HUES6 (cell line): Measurements from ENCODE around the gene ALDH1B1.

Experiments
- H3K27ac ChIP-seq: 2 replicates; pipeline ENCODE4 v1.7.0; 2013; ENCODE audit warnings: low read depth, mild to moderate bottlenecking, low read length, inconsistent platforms
- H3K27me3 ChIP-seq: 2 replicates; pipeline ENCODE4 v1.6.1; 2013; ENCODE audit warnings: low read length; ENCODE audit not compliant: control insufficient read depth, insufficient read depth
- H3K36me3 ChIP-seq: 2 replicates; pipeline ENCODE4 v1.6.1; 2013; ENCODE audit warnings: low read length; ENCODE audit not compliant: control insufficient read depth, insufficient read depth
- H3K4me1 ChIP-seq: 2 replicates; pipeline ENCODE4 v1.6.1; 2013; ENCODE audit warnings: low read length; ENCODE audit not compliant: control insufficient read depth, insufficient read depth
- H3K4me3 ChIP-seq: 2 replicates; pipeline ENCODE4 v1.5.1; 2013; ENCODE audit warnings: low read depth, low read length
- H3K9ac ChIP-seq: one replicate; pipeline ENCODE4 v1.6.1; 2013; ENCODE audit warnings: mild to moderate bottlenecking, low read length
- H3K9me3 ChIP-seq: 2 replicates; pipeline ENCODE4 v1.6.1; 2013; ENCODE audit warnings: low read depth, low read length; ENCODE audit not compliant: control insufficient read depth, insufficient read depth

Gene ALDH1B1

DNA sequence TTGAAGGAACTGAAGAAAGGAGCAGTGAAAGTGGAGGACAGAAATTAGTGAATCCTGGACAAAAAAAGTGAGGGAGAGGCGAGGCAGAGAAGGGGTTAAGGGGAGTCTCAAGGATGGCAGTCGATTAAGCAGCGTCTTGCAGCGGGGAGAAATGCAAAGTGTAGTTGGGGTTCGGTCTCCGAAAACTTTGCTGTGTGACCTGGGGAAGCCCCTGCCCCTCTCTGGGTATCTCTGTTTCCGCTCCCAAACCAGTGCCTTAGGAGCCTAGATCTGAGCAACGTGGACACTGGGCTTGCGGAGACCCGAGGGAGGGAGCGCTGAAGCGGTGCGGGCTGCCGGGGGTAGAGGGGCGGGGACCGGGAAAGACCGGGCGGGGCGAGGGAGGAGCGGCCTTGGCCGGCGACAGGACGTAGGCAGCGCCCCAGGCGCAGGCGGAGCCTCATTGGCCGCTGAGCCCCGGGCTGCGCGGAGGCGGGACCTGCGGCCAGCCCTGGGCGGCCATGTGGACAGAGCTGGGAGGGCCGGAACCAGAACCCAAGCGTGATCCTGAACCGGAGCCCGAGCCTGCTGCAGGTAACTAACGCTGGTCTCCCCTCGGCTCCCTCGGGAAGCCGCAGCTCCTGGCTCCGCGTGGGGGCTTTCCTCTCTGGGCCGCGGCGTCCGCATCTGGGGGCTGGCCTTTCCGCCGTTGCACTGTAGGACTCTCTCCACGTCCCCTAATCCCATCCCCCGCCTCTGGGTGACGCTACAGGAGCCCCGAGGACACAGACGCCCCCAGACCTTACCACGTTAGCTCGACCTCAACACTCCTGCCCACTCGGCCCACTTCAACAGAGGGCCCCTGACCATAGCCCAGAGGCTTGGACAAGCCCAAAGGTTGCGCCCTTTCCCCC lies at the start of gene ALDH1B1:
Gene ALDH1B1, plus strand, starts transcription at position 468 of the 893 bp plus-strand sequence. CDS start 3,047 bp downstream, outside the sequence.
- Histone ChIP-seq H3K4me1 (peaks cover 13% of the 10 kb centered on the region), H3K9me3 (no peaks in the 10 kb centered on the region), H3K9ac (peak within 1 kb of the TSS; percentile 83), H3K36me3 (peaks cover 24% of the 10 kb centered on the region), H3K27me3 (peaks cover 31% of the 10 kb centered on the region), H3K27ac (peak within 1 kb of the TSS; percentile 39), H3K4me3 (peak within 1 kb of the TSS; percentile 85)

DNA sequence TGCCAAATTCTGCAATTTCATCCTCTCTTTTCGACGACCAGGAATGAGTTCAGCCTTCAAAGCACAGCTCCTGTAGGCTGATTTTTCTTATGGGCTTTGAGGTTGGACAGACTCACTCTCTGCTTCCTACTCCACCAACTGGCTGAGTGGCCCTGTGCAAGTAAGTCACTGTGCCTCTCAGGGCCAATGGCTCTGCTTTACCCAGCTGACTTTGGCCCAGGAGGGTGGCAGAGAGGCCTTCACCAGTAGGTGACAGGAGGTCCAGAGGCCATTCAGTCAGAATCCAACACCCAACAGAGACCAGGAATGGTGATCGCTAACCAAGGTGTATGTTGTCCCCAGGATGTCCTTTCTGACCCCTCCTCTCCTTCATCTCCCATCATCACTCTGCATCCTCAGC lies 49.5 kb upstream of the ALDH1B1 start:
- Histone ChIP-seq H3K36me3 (no peaks in the 10 kb centered on the region), H3K4me1 (peaks cover 18% of the 10 kb centered on the region), H3K4me3 (no peak overlapping the region), H3K9ac (no peak overlapping the region), H3K27me3 (peaks cover 14% of the 10 kb centered on the region), H3K27ac (no peak overlapping the region), H3K9me3 (peaks cover 3% of the 10 kb centered on the region; the same call in 1 of the 2 replicates)

DNA sequence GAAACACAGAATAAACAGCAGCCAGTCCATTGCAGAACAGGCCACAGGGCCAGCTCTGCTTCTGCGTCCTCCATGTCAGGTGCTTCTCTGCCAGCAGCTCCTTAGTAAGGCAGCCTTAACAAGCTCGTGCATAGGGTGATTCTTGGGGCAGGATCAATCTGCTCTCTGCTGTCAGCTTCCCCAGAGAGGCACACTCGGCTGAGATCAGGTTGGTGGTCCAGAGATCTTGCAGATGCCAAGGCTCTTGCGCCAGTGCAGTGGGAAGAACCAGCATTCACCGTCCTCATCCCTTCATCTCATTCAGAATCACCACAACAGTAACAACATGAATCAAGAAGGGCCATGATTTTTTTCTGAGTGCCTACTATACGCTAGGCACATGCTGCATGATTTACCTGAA lies 49.0 kb upstream of the ALDH1B1 start:
- Histone ChIP-seq H3K27me3 (peaks cover 14% of the 10 kb centered on the region), H3K27ac (no peak overlapping the region), H3K4me3 (no peak overlapping the region), H3K36me3 (no peaks in the 10 kb centered on the region), H3K9ac (no peak overlapping the region), H3K9me3 (peaks cover 3% of the 10 kb centered on the region; the same call in 1 of the 2 replicates), H3K4me1 (peaks cover 18% of the 10 kb centered on the region)

GRCh38 chr9:38344566-38345324 lies 47.8 kb upstream of the ALDH1B1 start:
- no peaks in the 10 kb centered on the region for H3K36me3 ChIP-seq
- H3K9me3 ChIP-seq, result peaks cover 3% of the 10 kb centered on the region; the same call in 1 of the 2 replicates
- peaks cover 14% of the 10 kb centered on the region for H3K27me3 ChIP-seq
- H3K27ac ChIP-seq, result no peak overlapping the region
- no peak overlapping the region for H3K4me3 ChIP-seq
- H3K4me1 ChIP-seq, result peaks cover 18% of the 10 kb centered on the region
- no peak overlapping the region for H3K9ac ChIP-seq

DNA sequence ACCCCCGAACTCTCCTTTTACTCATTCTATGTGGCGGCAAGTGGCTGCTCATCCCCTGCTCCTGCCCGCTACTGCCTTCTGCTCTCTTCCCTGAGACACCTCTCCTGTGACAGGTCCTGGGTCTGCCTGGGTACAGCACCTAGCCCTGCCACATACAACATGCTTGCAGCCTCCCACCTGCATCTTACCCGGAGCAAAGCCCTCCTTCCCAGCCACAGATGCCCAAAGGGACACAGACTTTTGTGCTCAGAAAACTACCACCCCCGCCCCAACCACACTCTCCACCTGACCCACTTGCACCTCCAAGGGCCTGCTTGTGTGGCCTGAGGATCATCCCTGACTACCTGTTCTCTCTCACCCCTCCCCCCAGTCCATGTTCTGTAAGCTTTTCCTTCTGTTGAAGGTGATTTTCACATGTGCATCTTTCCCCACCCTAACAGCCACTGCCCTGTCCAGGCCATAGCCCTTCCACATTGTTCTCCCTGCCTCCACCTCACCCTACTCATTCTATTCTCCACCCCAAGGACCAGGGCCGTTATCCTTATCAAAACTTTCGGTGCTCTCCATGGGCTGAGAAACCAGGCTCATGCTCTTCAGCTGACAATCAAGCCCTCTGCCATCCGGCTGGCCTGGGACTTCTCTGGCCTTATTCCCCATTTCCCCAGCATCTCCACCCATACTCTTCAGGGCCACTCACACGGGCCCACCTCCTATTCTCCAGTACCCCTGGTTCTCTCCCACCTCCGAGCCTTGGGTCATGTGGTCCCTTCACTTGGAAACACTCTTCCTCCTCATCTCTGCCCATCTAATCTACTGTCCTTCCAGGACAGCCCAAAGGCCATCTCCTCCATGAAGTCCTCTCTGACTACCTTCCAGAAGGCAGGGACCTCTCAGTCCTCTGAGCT lies 46.4 kb upstream of the ALDH1B1 start:
- peaks cover 3% of the 10 kb centered on the region; the same call in 1 of the 2 replicates for H3K9me3 ChIP-seq
- no peak overlapping the region for H3K9ac ChIP-seq
- no peaks in the 10 kb centered on the region for H3K36me3 ChIP-seq
- H3K27ac ChIP-seq, result no peak overlapping the region
- peaks cover 18% of the 10 kb centered on the region for H3K4me1 ChIP-seq
- H3K27me3 ChIP-seq, result peaks cover 14% of the 10 kb centered on the region
- H3K4me3 ChIP-seq, result no peak overlapping the region

GRCh38 chr9:38346811-38347210 lies 45.7 kb upstream of the ALDH1B1 start:
- Histone ChIP-seq H3K4me1 (peaks cover 18% of the 10 kb centered on the region), H3K9ac (no peak overlapping the region), H3K4me3 (no peak overlapping the region), H3K27ac (no peak overlapping the region), H3K9me3 (peaks cover 3% of the 10 kb centered on the region; the same call in 1 of the 2 replicates), H3K27me3 (peaks cover 14% of the 10 kb centered on the region), H3K36me3 (no peaks in the 10 kb centered on the region)

DNA sequence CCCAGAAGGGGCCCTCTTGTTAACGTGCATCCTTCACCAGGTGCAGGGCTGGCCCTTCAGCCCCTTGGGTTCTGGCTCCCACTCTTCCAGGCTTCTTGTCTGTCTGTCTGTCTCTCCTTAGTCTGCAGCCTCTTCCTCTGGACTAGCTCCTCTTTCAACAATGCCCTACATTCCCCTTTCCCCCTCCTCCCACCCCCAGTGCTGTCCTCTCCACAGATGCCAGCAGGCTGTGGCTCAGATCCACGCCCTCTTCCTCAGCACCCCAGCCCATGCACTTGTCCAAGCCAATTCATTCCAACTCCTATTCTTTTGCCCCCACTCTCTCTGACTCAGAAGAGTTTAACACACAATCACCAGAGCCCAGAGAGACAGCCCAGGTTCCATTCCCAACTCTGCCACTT lies 45.2 kb upstream of the ALDH1B1 start:
- Histone ChIP-seq H3K9me3 (peaks cover 3% of the 10 kb centered on the region; the same call in 1 of the 2 replicates), H3K27me3 (peaks cover 11% of the 10 kb centered on the region), H3K4me3 (no peak overlapping the region), H3K9ac (no peak overlapping the region), H3K4me1 (peaks cover 18% of the 10 kb centered on the region), H3K36me3 (no peaks in the 10 kb centered on the region), H3K27ac (no peak overlapping the region)

- Histone ChIP-seq H3K9me3 (no peaks in the 10 kb centered on the region), H3K4me1 (peaks cover 18% of the 10 kb centered on the region), H3K9ac (no peak overlapping the region), H3K4me3 (no peak overlapping the region), H3K36me3 (no peaks in the 10 kb centered on the region), H3K27me3 (peaks cover 11% of the 10 kb centered on the region), H3K27ac (no peak overlapping the region)
Measured at GRCh38 chr9:38347946-38348345, 44.6 kb upstream of the ALDH1B1 start.

DNA sequence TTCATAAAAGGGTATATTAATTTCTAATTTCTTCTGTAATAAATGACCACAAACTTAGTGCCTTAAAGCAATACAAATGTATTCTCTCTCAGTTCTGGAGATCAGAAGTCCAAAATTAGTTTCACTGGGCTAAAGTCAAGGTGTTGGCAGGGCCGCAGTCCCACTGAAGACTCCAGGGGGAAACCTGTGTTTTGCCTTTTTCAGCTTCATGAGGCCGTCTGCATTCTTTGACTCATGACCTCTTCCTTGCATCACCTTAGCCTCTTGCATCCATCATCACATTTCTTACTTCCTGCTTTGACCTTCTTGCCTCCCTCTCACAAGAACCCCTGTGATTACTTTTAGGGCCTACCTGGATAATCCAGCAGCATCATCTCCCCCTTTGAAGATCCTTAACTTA lies 42.0 kb upstream of the ALDH1B1 start:
- H3K27me3 ChIP-seq, result peaks cover 4% of the 10 kb centered on the region; the same call in 1 of the 2 replicates
- H3K4me3 ChIP-seq, result no peak overlapping the region
- no peak overlapping the region for H3K9ac ChIP-seq
- H3K9me3 ChIP-seq, result no peaks in the 10 kb centered on the region
- H3K36me3 ChIP-seq, result no peaks in the 10 kb centered on the region
- H3K27ac ChIP-seq, result no peak overlapping the region
- peaks cover 18% of the 10 kb centered on the region for H3K4me1 ChIP-seq

- Histone ChIP-seq H3K4me3 (no peak overlapping the region), H3K27me3 (peaks cover 6% of the 10 kb centered on the region; the same call in 1 of the 2 replicates), H3K9me3 (no peaks in the 10 kb centered on the region), H3K27ac (no peak overlapping the region), H3K4me1 (peaks cover under 1% of the 10 kb centered on the region; the same call in 1 of the 2 replicates), H3K9ac (no peak overlapping the region), H3K36me3 (no peaks in the 10 kb centered on the region)
Measured at GRCh38 chr9:38352530-38353328, 39.8 kb upstream of the ALDH1B1 start.
